Activated naive CD4-positive, alpha-beta T cell treated with anti-CD3 and anti-CD28 coated beads for 36 hours (primary cell): Measurements from ENCODE around the gene TMEM161B. TPM values are rescaled to one million over a fixed set of nuclear protein-coding genes. Genes with fewer than 3 reads are reported as not detected.

Experiments used
- CTCF ChIA-PET: fragments of 350-600 bp; sonication (Branson Sonifier 250); formaldehyde crosslinking; loops from one replicate; lab custom pipeline; 2021; ENCODE audit warnings: antibody characterized with exemption; lab: Charles Lee
- DNase-seq: peaks from one replicate; pipeline ENCODE4 v3.0.0-alpha.2; 2020
- H3K27ac Mint-ChIP-seq: one replicate; pipeline ENCODE4 v1.8.0; 2021; ENCODE audit warnings: mild to moderate bottlenecking, mixed read lengths
- H3K27me3 Mint-ChIP-seq: one replicate; pipeline ENCODE4 v1.8.0; 2021; ENCODE audit warnings: low read depth, mixed read lengths
- H3K36me3 Mint-ChIP-seq: one replicate; pipeline ENCODE4 v1.8.0; 2021; ENCODE audit warnings: low read depth, mixed read lengths
- H3K4me1 Mint-ChIP-seq: one replicate; pipeline ENCODE4 v1.8.0; 2021; ENCODE audit warnings: low read depth, mixed read lengths
- H3K4me3 Mint-ChIP-seq: one replicate; pipeline ENCODE4 v1.8.0; 2021; ENCODE audit warnings: mild to moderate bottlenecking, moderate library complexity, mixed read lengths
- H3K9me3 Mint-ChIP-seq: one replicate; pipeline ENCODE4 v1.8.0; 2021; ENCODE audit warnings: mixed read lengths
- intact Hi-C: fragments of 100-400 bp; cut with micrococcal nuclease; formaldehyde crosslinking; loops from one replicate; pipeline ENCODE4 v1.15.1; 2023
- total RNA-seq, 2 experiments: library from RNA; stranded (reverse); gene quantifications; one replicate each; pipeline ENCODE4 v1.2.3, GENCODE V29; 2021

TMEM161B gene
- 10 to 100 TPM; 18.0 to 18.1 TPM for total RNA-seq

DNA sequence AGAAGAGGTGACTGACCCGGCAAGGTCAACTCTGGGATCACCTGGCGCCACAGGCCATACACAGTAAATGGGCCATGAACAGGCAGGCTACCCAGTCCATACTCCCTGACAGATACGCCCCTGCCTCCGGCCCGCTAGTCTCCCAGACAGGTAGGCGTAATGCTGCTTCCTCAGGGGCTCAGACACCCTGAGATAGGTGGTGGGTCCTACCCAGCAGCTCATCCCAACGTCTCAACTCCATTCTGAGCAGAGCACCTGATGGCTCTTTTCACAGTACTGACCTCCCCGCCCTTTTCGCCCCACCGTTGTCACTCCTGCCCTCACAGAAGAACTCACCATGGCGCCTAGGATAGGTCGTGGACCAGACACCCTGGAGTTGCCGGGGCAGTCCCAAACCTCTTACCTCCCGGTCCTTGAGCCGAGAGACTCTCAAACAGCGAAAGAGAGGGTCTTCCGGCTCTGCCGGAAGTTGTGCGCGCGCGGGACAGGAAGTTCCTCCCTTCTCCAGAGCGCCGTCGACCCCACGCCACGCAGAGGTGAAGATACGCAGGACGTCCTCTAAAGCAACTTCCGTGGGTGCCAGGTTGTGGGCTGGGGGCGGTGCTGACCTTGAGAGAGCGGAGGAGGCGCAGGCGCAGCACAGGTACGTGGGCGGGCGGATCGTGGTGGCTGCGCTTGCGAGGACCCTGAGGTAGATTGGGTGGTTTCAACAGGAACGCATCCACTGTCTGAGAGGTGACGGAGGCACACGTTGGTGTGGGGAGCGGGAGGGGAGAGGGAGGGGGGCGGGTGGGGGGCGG lies at the start of gene TMEM161B:
TMEM161B (minus strand) TSS at position 461 of the 800 bp plus-strand sequence; CDS start at position 339, 122 bp downstream.
- Mint-ChIP-seq H3K4me1 (peaks cover 42% of the 10 kb centered on the region), H3K27me3 (no peaks in the 10 kb centered on the region), H3K27ac (peak within 1 kb of the TSS; percentile 96), H3K36me3 (peaks cover 45% of the 10 kb centered on the region), H3K4me3 (peak within 1 kb of the TSS; percentile 93), H3K9me3 (peaks cover 4% of the 10 kb centered on the region)
- DNase-seq: peak; percentile 94
- CTCF ChIA-PET: no interaction called here
- intact Hi-C loops: loop anchor here (1.0 to 5.0 kb wide), 6 partner anchors 127 to 1651 kb away; partner anchors contain the start of genes CCNH, COX7C and RASA1

DNA sequence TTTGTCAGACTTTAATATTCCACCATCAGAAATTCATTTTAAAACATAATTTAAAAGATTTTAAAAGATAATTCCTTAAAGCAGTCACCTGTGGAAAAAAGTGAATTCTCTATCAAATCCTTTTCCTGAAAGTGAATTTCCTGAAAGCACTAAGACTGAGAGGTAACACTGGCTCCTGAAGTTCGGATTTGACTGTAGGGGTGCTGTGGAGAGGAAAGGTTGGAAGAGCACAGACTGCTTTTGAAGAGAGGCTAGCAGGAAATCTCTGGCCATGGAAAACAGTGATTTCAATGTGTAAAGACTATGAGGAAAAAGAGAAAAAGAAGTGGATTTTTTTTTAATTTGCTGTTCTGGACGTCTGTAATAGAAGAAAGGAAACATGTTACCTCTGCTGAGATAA lies 35.7 kb upstream of the TMEM161B start:
- Mint-ChIP-seq H3K27me3 (peaks cover 6% of the 10 kb centered on the region), H3K27ac (no peak overlapping the region), H3K4me3 (no peak overlapping the region), H3K9me3 (peaks cover 29% of the 10 kb centered on the region), H3K36me3 (peaks cover 17% of the 10 kb centered on the region), H3K4me1 (no peaks in the 10 kb centered on the region)
- CTCF ChIA-PET: no interaction called here
- no peak for DNase-seq
- intact Hi-C loops: no loop called here

DNA sequence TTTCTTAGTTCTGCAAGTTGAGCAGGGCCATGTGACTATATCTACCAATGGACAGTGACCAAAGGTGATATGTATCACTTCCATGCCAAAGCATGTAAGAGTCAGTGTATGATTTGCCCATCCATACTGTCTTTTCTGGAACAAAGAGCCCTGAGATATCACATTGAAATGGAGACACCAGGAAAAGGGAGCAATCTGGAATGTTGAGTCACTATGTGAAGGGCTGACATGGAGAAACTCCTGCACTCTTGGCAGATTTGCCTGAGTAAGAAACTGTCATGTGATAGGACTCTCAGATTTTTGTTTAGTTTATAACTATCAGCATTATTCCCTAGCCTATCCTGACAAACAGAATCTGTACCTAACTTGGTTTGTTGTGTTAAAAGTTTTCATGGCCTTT lies 29.8 kb upstream of the TMEM161B start:
- intact Hi-C loops: no loop called here
- Mint-ChIP-seq H3K27me3 (peaks cover 3% of the 10 kb centered on the region), H3K27ac (no peak overlapping the region), H3K9me3 (peaks cover 7% of the 10 kb centered on the region), H3K4me3 (no peak overlapping the region), H3K4me1 (no peaks in the 10 kb centered on the region), H3K36me3 (peaks cover 13% of the 10 kb centered on the region)
- no peak for DNase-seq
- CTCF ChIA-PET: no interaction called here

DNA sequence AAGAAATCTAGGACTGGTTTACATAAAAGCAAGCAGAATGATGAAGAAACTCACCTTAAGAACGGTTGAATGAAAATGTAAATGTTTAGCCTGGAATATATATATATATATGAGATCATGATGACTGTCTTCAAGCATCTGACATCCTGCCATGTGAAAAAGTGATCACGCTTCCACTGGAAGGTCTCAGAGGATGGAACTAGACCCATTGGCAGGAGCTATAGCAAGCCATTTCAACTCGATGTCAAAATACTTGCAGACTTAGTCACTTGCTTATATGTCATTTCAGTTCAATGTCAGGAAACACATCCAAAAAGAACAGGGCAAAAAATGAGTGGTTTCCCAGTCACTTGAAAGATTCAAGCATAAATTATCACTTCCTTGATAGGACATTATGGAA lies 22.2 kb upstream of the TMEM161B start:
- H3K27me3 Mint-ChIP-seq: no peaks in the 10 kb centered on the region
- CTCF ChIA-PET: no interaction called here
- H3K4me1 Mint-ChIP-seq: no peaks in the 10 kb centered on the region
- H3K27ac Mint-ChIP-seq: no peak overlapping the region
- peaks cover 23% of the 10 kb centered on the region for H3K36me3 Mint-ChIP-seq
- H3K9me3 Mint-ChIP-seq: peaks cover 4% of the 10 kb centered on the region
- DNase-seq: no peak
- H3K4me3 Mint-ChIP-seq: no peak overlapping the region
- intact Hi-C loops: no loop called here

DNA sequence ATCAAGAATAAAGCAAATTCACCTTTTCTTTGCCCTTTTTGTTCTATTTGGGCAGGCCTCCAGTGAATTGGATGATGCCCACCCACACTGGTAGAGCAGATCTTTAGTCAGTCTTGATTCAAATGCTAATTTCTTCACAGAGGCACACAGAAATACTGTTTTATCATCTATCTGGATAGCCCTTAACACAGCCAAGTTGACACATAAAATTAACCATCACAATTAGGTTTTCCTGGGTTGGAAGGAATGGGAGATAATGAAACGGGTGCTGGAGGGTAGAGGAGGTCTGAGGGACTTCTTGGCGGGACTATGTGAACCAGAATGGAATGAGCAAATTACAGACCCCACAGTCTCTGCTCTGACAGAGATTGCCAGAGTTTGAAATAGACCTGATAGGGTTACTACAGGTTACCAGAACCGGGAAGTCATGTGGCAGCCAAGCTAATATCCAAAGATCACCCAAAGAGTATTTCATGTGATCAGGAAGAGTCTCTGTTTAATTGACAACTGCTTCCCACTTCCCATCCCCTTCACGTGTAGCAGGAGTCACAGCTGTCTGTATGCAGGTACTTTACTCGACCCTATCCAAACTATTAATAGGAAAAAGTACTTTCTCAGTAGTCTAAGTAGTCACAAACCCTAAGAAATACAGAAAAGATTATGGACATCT lies 20.0 kb upstream of the TMEM161B start:
- no peak overlapping the region for H3K4me3 Mint-ChIP-seq
- H3K27me3 Mint-ChIP-seq: no peaks in the 10 kb centered on the region
- no peaks in the 10 kb centered on the region for H3K9me3 Mint-ChIP-seq
- no peak for DNase-seq
- CTCF ChIA-PET: no interaction called here
- no peak overlapping the region for H3K27ac Mint-ChIP-seq
- peaks cover 26% of the 10 kb centered on the region for H3K36me3 Mint-ChIP-seq
- no peaks in the 10 kb centered on the region for H3K4me1 Mint-ChIP-seq
- intact Hi-C loops: no loop called here

DNA sequence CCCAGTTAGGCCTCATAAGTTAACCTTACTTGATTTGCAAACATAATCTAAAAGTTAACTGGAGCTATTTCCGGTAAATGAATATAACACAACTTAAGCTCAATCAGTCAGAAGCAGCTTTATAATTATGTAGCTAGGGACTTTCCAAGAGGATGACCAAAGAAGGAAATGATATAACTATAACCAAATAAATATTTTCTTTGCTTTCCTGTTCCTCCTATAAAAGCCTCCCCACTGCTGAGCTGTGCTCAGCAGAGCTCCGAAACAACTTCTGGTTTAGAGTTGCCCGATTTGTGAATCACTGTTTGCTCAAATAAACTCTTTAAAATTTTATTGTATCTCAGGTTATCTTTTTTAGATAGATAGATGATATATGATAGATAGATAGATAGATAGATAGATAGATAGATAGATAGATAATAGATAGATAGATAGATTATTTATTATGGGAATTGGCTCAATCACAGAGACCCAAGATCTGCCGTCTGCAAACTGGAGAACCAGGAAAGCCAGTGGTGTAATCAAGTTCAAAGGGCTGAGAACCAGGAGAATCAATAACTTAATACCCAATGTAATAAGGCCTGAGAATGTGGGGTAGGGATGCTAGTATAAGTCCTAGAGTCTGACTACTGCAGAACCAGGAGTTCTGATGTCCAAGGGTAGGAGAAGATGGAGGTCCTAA lies 19.3 kb upstream of the TMEM161B start:
- intact Hi-C loops: no loop called here
- no peak for DNase-seq
- CTCF ChIA-PET: no interaction called here
- Mint-ChIP-seq H3K27me3 (no peaks in the 10 kb centered on the region), H3K9me3 (no peaks in the 10 kb centered on the region), H3K4me1 (no peaks in the 10 kb centered on the region), H3K36me3 (peaks cover 26% of the 10 kb centered on the region), H3K27ac (no peak overlapping the region), H3K4me3 (no peak overlapping the region)

DNA sequence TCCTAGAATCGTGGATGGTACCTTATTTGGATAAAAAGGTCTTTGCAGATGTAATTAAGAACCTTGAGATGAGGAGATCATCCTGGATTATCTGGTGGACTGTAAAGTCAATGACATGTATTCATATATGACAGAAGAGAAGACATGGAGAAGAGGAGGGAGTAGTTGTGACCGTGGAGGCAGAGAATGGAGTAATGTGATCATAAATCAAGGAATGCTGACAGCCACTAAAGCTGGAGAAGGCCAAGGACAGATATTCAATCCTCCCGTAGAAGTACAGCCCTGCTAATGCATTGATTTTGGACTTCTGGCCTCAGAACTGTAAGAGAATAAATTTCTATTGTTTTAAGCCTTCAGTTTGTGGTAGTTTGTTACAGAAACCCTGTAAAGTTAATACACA lies 18.7 kb upstream of the TMEM161B start:
- Mint-ChIP-seq H3K4me3 (no peak overlapping the region), H3K27ac (no peak overlapping the region), H3K4me1 (no peaks in the 10 kb centered on the region), H3K36me3 (peaks cover 31% of the 10 kb centered on the region), H3K27me3 (no peaks in the 10 kb centered on the region), H3K9me3 (no peaks in the 10 kb centered on the region)
- CTCF ChIA-PET: no interaction called here
- intact Hi-C loops: no loop called here
- no peak for DNase-seq

DNA sequence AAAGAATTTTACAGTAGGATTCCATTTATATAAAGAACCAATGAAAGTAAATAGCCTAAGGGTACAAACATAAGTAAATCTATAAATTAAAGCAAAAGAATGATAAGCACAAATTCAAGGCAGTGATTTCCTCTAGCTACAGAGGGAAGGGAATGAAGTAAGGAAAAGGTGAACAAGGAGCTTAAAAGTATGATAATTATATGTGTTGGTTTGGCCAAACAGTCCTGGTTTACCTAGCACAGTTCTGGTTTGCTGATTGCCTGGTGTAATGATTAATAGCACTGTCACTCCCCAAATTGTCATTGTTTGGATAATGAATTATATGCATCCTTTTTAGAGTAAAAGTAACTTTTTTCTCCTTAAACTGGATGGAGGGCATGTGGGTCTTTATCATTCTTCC lies 15.0 kb upstream of the TMEM161B start:
- intact Hi-C loops: no loop called here
- CTCF ChIA-PET: no interaction called here
- Mint-ChIP-seq H3K36me3 (peaks cover 39% of the 10 kb centered on the region), H3K27ac (no peak overlapping the region), H3K9me3 (no peaks in the 10 kb centered on the region), H3K27me3 (no peaks in the 10 kb centered on the region), H3K4me1 (peaks cover 1% of the 10 kb centered on the region), H3K4me3 (no peak overlapping the region)
- no peak for DNase-seq

DNA sequence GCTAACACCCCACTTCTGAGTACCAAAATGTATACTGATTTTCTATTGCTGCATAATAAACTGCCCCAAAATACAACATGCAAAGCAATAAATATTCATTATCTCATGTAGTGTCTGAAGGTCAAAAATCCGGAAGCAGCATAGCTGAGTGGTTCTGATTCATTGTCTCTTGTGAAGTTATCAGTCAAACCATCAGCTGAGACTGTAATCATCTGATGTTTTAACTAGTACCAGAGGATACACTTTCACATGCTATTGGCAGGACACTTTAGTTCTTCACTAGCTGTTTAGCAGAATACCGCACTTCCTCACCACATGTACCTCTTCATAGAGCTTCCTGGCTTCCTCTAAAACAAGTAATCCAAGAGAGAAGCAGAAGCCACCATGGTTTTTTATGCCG lies 12.7 kb upstream of the TMEM161B start:
- CTCF ChIA-PET: no interaction called here
- no peaks in the 10 kb centered on the region for H3K9me3 Mint-ChIP-seq
- no peak for DNase-seq
- no peaks in the 10 kb centered on the region for H3K27me3 Mint-ChIP-seq
- no peak overlapping the region for H3K27ac Mint-ChIP-seq
- peaks cover 35% of the 10 kb centered on the region for H3K36me3 Mint-ChIP-seq
- intact Hi-C loops: no loop called here
- H3K4me1 Mint-ChIP-seq: peaks cover 3% of the 10 kb centered on the region
- no peak overlapping the region for H3K4me3 Mint-ChIP-seq

DNA sequence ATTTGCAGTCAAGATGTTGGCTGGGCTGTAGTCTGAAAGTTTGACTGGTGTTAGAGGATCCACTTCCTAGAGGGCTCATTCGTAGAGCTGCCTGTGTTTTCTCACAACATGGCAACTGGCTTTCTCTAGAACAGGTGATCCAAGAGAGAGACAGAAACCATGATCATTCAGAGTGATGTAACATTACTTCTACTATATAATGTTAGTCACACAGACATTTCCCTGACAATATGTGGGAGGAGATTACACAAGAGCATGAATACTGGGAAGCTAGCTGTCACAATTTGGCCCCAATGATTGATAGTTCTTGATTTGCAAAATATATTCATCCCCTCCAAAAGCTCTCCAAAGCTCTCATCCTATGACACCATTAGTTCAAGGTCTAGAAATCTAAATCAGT lies 10.9 kb upstream of the TMEM161B start:
- CTCF ChIA-PET: no interaction called here
- intact Hi-C loops: no loop called here

DNA sequence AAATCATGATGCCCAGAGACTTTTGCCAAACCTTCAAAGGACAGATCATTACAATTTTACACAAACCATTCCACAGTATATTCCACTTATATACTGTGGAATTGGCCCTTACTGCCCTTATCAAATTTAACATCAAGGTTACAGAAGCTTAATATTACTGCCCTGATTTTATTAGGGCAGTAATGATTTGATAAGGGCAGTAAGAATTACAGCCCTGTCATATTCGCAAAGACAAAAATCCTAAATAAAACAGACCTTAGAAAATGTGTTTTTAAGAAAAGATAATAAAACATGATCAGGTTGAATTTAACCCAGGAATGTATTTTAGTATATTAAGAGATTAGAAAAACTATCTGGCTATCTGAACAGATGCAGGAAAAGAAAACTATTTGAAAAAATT lies 7.7 kb upstream of the TMEM161B start:
- peaks cover 15% of the 10 kb centered on the region for H3K4me1 Mint-ChIP-seq
- H3K4me3 Mint-ChIP-seq: no peak overlapping the region
- CTCF ChIA-PET: no interaction called here
- peaks cover 42% of the 10 kb centered on the region for H3K36me3 Mint-ChIP-seq
- no peak overlapping the region for H3K27ac Mint-ChIP-seq
- intact Hi-C loops: no loop called here
- H3K27me3 Mint-ChIP-seq: no peaks in the 10 kb centered on the region
- DNase-seq: no peak
- no peaks in the 10 kb centered on the region for H3K9me3 Mint-ChIP-seq

More for the DNA sequence above, 10.9 kb upstream of the TMEM161B start:
- Mint-ChIP-seq H3K27me3 (no peaks in the 10 kb centered on the region), H3K4me1 (peaks cover 6% of the 10 kb centered on the region), H3K27ac (no peak overlapping the region), H3K9me3 (no peaks in the 10 kb centered on the region), H3K36me3 (peaks cover 41% of the 10 kb centered on the region), H3K4me3 (no peak overlapping the region)
- DNase-seq: no peak

DNA sequence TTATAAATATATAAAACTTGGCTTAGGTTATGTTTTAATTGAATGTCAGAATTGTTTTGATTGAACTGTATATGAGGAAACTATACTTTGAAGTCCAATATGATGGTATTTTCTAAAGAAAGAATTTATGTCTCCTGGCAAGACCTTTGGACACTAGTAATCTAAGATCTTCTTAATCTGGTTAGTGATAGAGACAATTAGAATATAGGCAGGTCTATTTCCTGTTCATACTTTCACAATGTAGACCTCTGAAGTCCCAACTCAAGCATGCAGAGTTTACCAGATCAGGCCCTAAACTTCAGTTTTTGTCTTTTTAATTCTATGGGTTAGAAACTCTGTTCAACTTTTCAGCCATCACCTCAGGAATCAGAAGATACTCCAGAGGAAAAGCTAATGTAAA lies 6.9 kb upstream of the TMEM161B start:
- Mint-ChIP-seq H3K9me3 (no peaks in the 10 kb centered on the region), H3K36me3 (peaks cover 41% of the 10 kb centered on the region), H3K27me3 (no peaks in the 10 kb centered on the region), H3K4me3 (no peak overlapping the region), H3K27ac (no peak overlapping the region), H3K4me1 (peaks cover 21% of the 10 kb centered on the region)
- DNase-seq: no peak
- intact Hi-C loops: no loop called here
- CTCF ChIA-PET: no interaction called here
